SK-N-SH (cell line): ENCODE data around the gene CELF2. TPM values are rescaled to one million over a fixed set of nuclear protein-coding genes. Genes with fewer than 3 reads are reported as not detected.

Experiments used
- CTCF ChIA-PET: fragments of 300-600, 350-600 bp; formaldehyde crosslinking; extraction: SDS; loops from one replicate; lab custom pipeline; 2021; lab: Yijun Ruan, JAX
- POLR2A ChIA-PET: fragments of 350-600 bp; sonication (Branson Sonifier 250); formaldehyde crosslinking; extraction: SDS; loops from one replicate; lab custom pipeline; 2020; ENCODE audit warnings: antibody characterized with exemption, inconsistent platforms; lab: Yijun Ruan, JAX
- DNase-seq: peaks from one replicate; pipeline ENCODE4 v3.0.0; 2012
- H2AFZ ChIP-seq: fragments of 200-600 bp; sonication (generic); 2 replicates; pipeline ENCODE4 v1.8.1; 2016; ENCODE audit warnings: antibody characterized with exemption, mild to moderate bottlenecking, low read depth
- H3F3A ChIP-seq: fragments of 200-600 bp; sonication (generic); replicated peaks from 2 replicates; pipeline ENCODE3; 2016; ENCODE audit warnings: antibody characterized with exemption, mild to moderate bottlenecking; ENCODE audit not compliant: insufficient read depth
- H3K27ac ChIP-seq, 2 experiments: fragments of 200-500 bp in 1 of 2; fragments of 200-600 bp in 1 of 2; sonication (Bioruptor generic) in 1 of 2; sonication (generic), shearing (Covaris generic) in 1 of 2; 2 replicates each; pipeline versions ENCODE4 v1.5.1 to v1.6.1; 2014 to 2016; ENCODE audit warnings: low read depth in 2 of 2, inconsistent platforms in 1 of 2, low read length in 1 of 2, mild to moderate bottlenecking in 1 of 2, mixed read lengths in 1 of 2
- H3K27me3 ChIP-seq: fragments of 200-600 bp; sonication (generic), shearing (Covaris generic); 2 replicates; pipeline ENCODE4 v1.6.1; 2016; ENCODE audit warnings: mixed run types; ENCODE audit not compliant: insufficient read depth
- H3K36me3 ChIP-seq, 2 experiments: fragments of 200-500 bp in 1 of 2; fragments of 200-600 bp in 1 of 2; sonication (Bioruptor generic) in 1 of 2; sonication (generic) in 1 of 2; replicated peaks in 1 of 2; 2 replicates each; pipeline versions ENCODE3 to v1.5.1; 2014 to 2016; ENCODE audit warnings: low read length in 1 of 2, mild to moderate bottlenecking in 1 of 2; ENCODE audit not compliant: insufficient read depth in 2 of 2, control insufficient read depth in 1 of 2
- H3K4me1 ChIP-seq, 2 experiments: fragments of 200-500 bp in 1 of 2; fragments of 200-600 bp in 1 of 2; sonication (Bioruptor generic) in 1 of 2; sonication (generic), shearing (Covaris generic) in 1 of 2; 2 replicates each; pipeline versions ENCODE4 v1.5.1 to v1.6.1; 2014 to 2016; ENCODE audit warnings: low read depth in 1 of 2, low read length in 1 of 2, mixed run types in 1 of 2; ENCODE audit not compliant: insufficient read depth in 2 of 2, control insufficient read depth in 1 of 2
- H3K4me2 ChIP-seq: fragments of 200-600 bp; sonication (generic), shearing (Covaris generic); 2 replicates; pipeline ENCODE4 v1.6.1; 2017; ENCODE audit warnings: mixed run types
- H3K4me3 ChIP-seq, 2 experiments: fragments of 200-500 bp in 1 of 2; fragments of 200-600 bp in 1 of 2; sonication (Bioruptor generic) in 1 of 2; sonication (generic), shearing (Covaris generic) in 1 of 2; 2 replicates each; pipeline versions ENCODE4 v1.5.1 to v1.8.1; 2014 to 2016; ENCODE audit warnings: low read depth in 2 of 2, inconsistent platforms in 1 of 2, low read length in 1 of 2, mild to moderate bottlenecking in 1 of 2, mixed read lengths in 1 of 2, moderate library complexity in 1 of 2
- H3K79me2 ChIP-seq: fragments of 200-600 bp; sonication (generic); 2 replicates; pipeline ENCODE4 v1.8.1; 2017; ENCODE audit warnings: mild to moderate bottlenecking; ENCODE audit not compliant: insufficient read depth
- H3K9ac ChIP-seq: fragments of 200-600 bp; sonication (generic); 2 replicates; pipeline ENCODE4 v1.6.1; 2017; ENCODE audit warnings: mixed run types
- H3K9me2 ChIP-seq: fragments of 200-600 bp; sonication (generic); 2 replicates; pipeline ENCODE4 v1.6.1; 2017; ENCODE audit warnings: mixed run types
- H3K9me3 ChIP-seq: fragments of 200-600 bp; sonication (generic); 2 replicates; pipeline ENCODE4 v1.6.1; 2017; ENCODE audit warnings: mixed run types, mild to moderate bottlenecking, moderate library complexity
- H4K20me1 ChIP-seq: fragments of 200-600 bp; sonication (generic); 2 replicates; pipeline ENCODE4 v1.6.1; 2017; ENCODE audit warnings: mild to moderate bottlenecking, mixed run types; ENCODE audit not compliant: insufficient read depth
- CHD2 ChIP-seq: fragments of 150-350 bp; IDR thresholded peaks from 2 replicates; pipeline ENCODE4 v1.6.1; 2018; ENCODE audit warnings: low read length; ENCODE audit not compliant: partially characterized antibody
- FOXJ3 ChIP-seq: sonication (generic); formaldehyde crosslinking; IDR thresholded peaks from 2 replicates; pipeline ENCODE4 v1.5.1; 2020; ENCODE audit warnings: mild to moderate bottlenecking, missing genetic modification reagents
- FOXM1 ChIP-seq: IDR thresholded peaks from 2 replicates; pipeline ENCODE4 v1.4.0; 2012; ENCODE audit warnings: low read depth, mild to moderate bottlenecking
- GATA2 ChIP-seq: sonication (generic); formaldehyde crosslinking; IDR thresholded peaks from 2 replicates; pipeline ENCODE4 v1.5.0; 2020; ENCODE audit warnings: mild to moderate bottlenecking, missing genetic modification reagents
- JUND ChIP-seq: IDR thresholded peaks from 2 replicates; pipeline ENCODE4 v1.4.0; 2012
- NFIC ChIP-seq: IDR thresholded peaks from 2 replicates; pipeline ENCODE4 v1.4.0; 2012; ENCODE audit warnings: borderline replicate concordance
- NRF1 ChIP-seq: IDR thresholded peaks from 2 replicates; pipeline ENCODE4 v1.6.1; 2012; ENCODE audit warnings: low read depth, mild to moderate bottlenecking, low read length
- POLR2AphosphoS5 ChIP-seq: IDR thresholded peaks from 2 replicates; pipeline ENCODE4 v1.6.1; 2012; ENCODE audit warnings: low read depth, low read length
- RAD21 ChIP-seq: IDR thresholded peaks from 2 replicates; pipeline ENCODE4 v1.6.1; 2012; ENCODE audit warnings: mild to moderate bottlenecking, low read length
- RCOR1 ChIP-seq: fragments of 150-350 bp; IDR thresholded peaks from 2 replicates; pipeline ENCODE4 v1.6.1; 2017; ENCODE audit warnings: antibody characterized with exemption, low read length
- TAF1 ChIP-seq: IDR thresholded peaks from 2 replicates; pipeline ENCODE4 v1.6.1; 2012; ENCODE audit warnings: low read depth, mild to moderate bottlenecking, low read length, moderate library complexity, borderline replicate concordance
- TCF12 ChIP-seq: IDR thresholded peaks from 2 replicates; pipeline ENCODE4 v1.4.0; 2012
- YY1 ChIP-seq: IDR thresholded peaks from 2 replicates; pipeline ENCODE4 v1.4.0; 2012; ENCODE audit warnings: low read depth, mild to moderate bottlenecking
- WGBS: methylation state at CpG from one replicate; pipeline ENCODE4 v1.1.6; 2017; ENCODE audit warnings: low lambda C conversion rate; 5-methylcytosine and 5-hydroxymethylcytosine counted together
- polyA plus RNA-seq, 3 experiments: library from polyadenylated mRNA; depleted of rRNA; stranded (reverse); fragments of >200 nt; gene quantifications; 2 replicates each; pipeline ENCODE4 v1.2.3, GENCODE V29; 2012
- TF ChIP-seq, protein P1 (sequence below): IDR thresholded peaks from 2 replicates; pipeline ENCODE4; 2012
- TF ChIP-seq, protein P2 (sequence below): fragments of 200-600 bp; sonication (generic); IDR thresholded peaks from 2 replicates; pipeline ENCODE4 v1.6.1; 2017; ENCODE audit warnings: antibody characterized with exemption, mild to moderate bottlenecking, moderate library complexity
- TF ChIP-seq, protein P3 (sequence below): fragments of 150-350 bp; IDR thresholded peaks from 2 replicates; pipeline ENCODE4 v1.6.1; 2016; ENCODE audit warnings: mild to moderate bottlenecking, low read depth, low read length
- TF ChIP-seq, protein P4 (sequence below): IDR thresholded peaks from 2 replicates; pipeline ENCODE4 v1.4.0; 2012; ENCODE audit warnings: low read depth

Gene CELF2
- polyA plus RNA-seq, 1 of the 3 experiments (the other 2 are of a cell fraction): 0.03 TPM

DNA sequence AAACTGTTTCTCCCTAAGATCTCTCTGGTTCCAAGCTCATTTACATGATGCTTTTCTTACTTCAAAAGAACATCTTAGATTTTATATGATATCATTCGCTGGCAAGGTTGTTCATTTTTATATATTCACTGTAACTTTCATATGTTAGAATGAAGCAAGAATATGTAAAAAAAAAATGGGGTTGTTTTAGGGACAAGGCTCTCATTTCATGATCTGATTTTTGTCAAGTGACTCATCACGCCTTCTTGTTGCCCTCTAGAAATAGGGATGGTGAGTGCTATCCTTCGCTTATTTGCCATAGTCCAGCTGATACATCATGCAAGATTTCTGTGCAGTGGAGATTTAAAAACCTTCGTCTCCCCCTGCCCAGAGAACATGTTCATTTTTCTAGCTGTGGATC, 14.0 kb upstream of the CELF2 start:
- Histone ChIP-seq H3K4me1 (no peaks in the 10 kb centered on the region), H3K4me2 (no peak overlapping the region), H3K9ac (no peak overlapping the region), H3K79me2 (no peaks in the 10 kb centered on the region), H4K20me1 (no peaks in the 10 kb centered on the region), H2AFZ (no peak overlapping the region), H3K9me2 (no peaks in the 10 kb centered on the region), H3K4me3 (no peak overlapping the region), H3K27ac (no peak overlapping the region), H3F3A (no peaks in the 10 kb centered on the region), H3K36me3 (no peaks in the 10 kb centered on the region), H3K27me3 (no peaks in the 10 kb centered on the region), H3K9me3 (no peaks in the 10 kb centered on the region)
- no peak for DNase-seq
- CTCF ChIA-PET: interaction anchor here (1.3 kb wide), 1 partner anchor 266 kb away, joined by 3 read pairs; no protein-coding TSS in a partner anchor
- WGBS: 10% methylated on average over 4 of the region's 4 CpGs
- TF ChIP-seq RAD21 (no peak), CHD2 (no peak), FOXJ3 (CRISPR knock-in tag) (no peak), YY1 (no peak), GATA2 (CRISPR knock-in tag) (no peak), TAF1 (no peak), RCOR1 (no peak), POLR2AphosphoS5 (no peak), FOXM1 (no peak), JUND (no peak), NRF1 (no peak), TCF12 (no peak), NFIC (no peak)
- TF ChIP-seq, protein P1, sequence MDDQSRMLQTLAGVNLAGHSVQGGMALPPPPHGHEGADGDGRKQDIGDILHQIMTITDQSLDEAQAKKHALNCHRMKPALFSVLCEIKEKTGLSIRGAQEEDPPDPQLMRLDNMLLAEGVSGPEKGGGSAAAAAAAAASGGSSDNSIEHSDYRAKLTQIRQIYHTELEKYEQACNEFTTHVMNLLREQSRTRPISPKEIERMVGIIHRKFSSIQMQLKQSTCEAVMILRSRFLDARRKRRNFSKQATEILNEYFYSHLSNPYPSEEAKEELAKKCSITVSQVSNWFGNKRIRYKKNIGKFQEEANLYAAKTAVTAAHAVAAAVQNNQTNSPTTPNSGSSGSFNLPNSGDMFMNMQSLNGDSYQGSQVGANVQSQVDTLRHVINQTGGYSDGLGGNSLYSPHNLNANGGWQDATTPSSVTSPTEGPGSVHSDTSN: no peak
- TF ChIP-seq, protein P2, sequence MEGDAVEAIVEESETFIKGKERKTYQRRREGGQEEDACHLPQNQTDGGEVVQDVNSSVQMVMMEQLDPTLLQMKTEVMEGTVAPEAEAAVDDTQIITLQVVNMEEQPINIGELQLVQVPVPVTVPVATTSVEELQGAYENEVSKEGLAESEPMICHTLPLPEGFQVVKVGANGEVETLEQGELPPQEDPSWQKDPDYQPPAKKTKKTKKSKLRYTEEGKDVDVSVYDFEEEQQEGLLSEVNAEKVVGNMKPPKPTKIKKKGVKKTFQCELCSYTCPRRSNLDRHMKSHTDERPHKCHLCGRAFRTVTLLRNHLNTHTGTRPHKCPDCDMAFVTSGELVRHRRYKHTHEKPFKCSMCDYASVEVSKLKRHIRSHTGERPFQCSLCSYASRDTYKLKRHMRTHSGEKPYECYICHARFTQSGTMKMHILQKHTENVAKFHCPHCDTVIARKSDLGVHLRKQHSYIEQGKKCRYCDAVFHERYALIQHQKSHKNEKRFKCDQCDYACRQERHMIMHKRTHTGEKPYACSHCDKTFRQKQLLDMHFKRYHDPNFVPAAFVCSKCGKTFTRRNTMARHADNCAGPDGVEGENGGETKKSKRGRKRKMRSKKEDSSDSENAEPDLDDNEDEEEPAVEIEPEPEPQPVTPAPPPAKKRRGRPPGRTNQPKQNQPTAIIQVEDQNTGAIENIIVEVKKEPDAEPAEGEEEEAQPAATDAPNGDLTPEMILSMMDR: no peak
- TF ChIP-seq, protein P3, sequence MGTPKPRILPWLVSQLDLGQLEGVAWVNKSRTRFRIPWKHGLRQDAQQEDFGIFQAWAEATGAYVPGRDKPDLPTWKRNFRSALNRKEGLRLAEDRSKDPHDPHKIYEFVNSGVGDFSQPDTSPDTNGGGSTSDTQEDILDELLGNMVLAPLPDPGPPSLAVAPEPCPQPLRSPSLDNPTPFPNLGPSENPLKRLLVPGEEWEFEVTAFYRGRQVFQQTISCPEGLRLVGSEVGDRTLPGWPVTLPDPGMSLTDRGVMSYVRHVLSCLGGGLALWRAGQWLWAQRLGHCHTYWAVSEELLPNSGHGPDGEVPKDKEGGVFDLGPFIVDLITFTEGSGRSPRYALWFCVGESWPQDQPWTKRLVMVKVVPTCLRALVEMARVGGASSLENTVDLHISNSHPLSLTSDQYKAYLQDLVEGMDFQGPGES: no peak
- TF ChIP-seq, protein P4, sequence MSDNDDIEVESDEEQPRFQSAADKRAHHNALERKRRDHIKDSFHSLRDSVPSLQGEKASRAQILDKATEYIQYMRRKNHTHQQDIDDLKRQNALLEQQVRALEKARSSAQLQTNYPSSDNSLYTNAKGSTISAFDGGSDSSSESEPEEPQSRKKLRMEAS: no peak
- POLR2A ChIA-PET: no interaction called here
